Gastroesophageal sphincter (tissue), 4 donors: ENCODE data around the gene REPIN1. TPM values are rescaled to one million over a fixed set of nuclear protein-coding genes. Genes with fewer than 3 reads are reported as not detected.

Experiments used
- ATAC-seq: fragments of 150-250 bp; one replicate; pipeline ENCODE4 v1.9.1; 2016; ENCODE audit warnings: mild to moderate bottlenecking, moderate library complexity
- H3K27ac ChIP-seq, 4 donors: fragments of 200-600 bp; sonication (generic) in 3 of 4; 1 replicate in 3 of 4; 2 replicates in 1 of 4; pipeline ENCODE4 v1.5.1; 2016 to 2019
- H3K27me3 ChIP-seq: fragments of 200-600 bp; sonication (generic); one replicate; pipeline ENCODE4 v1.5.1; 2019
- H3K36me3 ChIP-seq, 2 donors: fragments of 200-600 bp; sonication (generic); one replicate each; pipeline ENCODE4 v1.5.1; 2019; ENCODE audit warnings: control low read depth in 1 of 2
- H3K4me1 ChIP-seq, 3 donors: fragments of 200-600 bp; sonication (generic); 1 replicate in 2 of 3; 2 replicates in 1 of 3; pipeline ENCODE4 v1.5.1; 2016 to 2019; ENCODE audit warnings: control low read depth in 2 of 3
- H3K4me3 ChIP-seq, 2 donors: fragments of 200-600 bp; sonication (generic); one replicate each; pipeline ENCODE4 v1.5.1; 2019; ENCODE audit warnings: mild to moderate bottlenecking in 1 of 2, moderate library complexity in 1 of 2
- H3K9me3 ChIP-seq, 3 donors: fragments of 200-600 bp; sonication (generic); one replicate each; pipeline ENCODE4 v1.5.1; 2017 to 2019; ENCODE audit warnings: control low read depth in 2 of 3
- EP300 ChIP-seq: sonication (generic); formaldehyde crosslinking; IDR thresholded peaks from one replicate; pipeline ENCODE4 v1.6.1; 2017; ENCODE audit warnings: antibody characterized with exemption, mild to moderate bottlenecking
- POLR2A ChIP-seq, 2 donors: fragments of 450-650 bp; IDR thresholded peaks; one replicate each; pipeline ENCODE4 v1.6.1; 2017; ENCODE audit warnings: antibody characterized with exemption in 2 of 2, mild to moderate bottlenecking in 2 of 2, moderate library complexity in 1 of 2
- POLR2AphosphoS5 ChIP-seq: sonication (generic); formaldehyde crosslinking; IDR thresholded peaks from one replicate; pipeline ENCODE4 v1.6.1; 2017; ENCODE audit warnings: antibody characterized with exemption
- WGBS, 2 donors: methylation state at CpG; one replicate each; pipeline ENCODE4 v1.1.5; 2018; ENCODE audit warnings: low coverage in 1 of 2; 5-methylcytosine and 5-hydroxymethylcytosine counted together
- total RNA-seq, 4 donors: library from RNA; depleted of rRNA; stranded (reverse); fragments of >200 nt; gene quantifications; one replicate each; pipeline ENCODE4 v1.1.0, GENCODE V29; 2016
- TF ChIP-seq, protein P1 (sequence below), 4 experiments: fragments of 200-600 bp in 2 of 4; fragments of 450-650 bp in 2 of 4; sonication (generic) in 1 of 4; IDR thresholded peaks; one replicate each; pipeline ENCODE4 v1.5.1; 2017 to 2019; ENCODE audit warnings: antibody characterized with exemption in 4 of 4, mild to moderate bottlenecking in 2 of 4, moderate library complexity in 2 of 4

Gene REPIN1
- total RNA-seq, 4 donors from 2014 or later = 72.7 to 132 (median 102) TPM

GRCh38 chr7:150408393-150409299, 40.0 kb downstream of the REPIN1 start:
- H3K27ac ChIP-seq = peak overlapping the region in 2 of 4 donors; percentile 10 to 31
- peaks cover 0 to 42% of the 10 kb centered on the region in 2 donors for H3K36me3 ChIP-seq
- no peak for TF ChIP-seq EP300
- no peak for TF ChIP-seq POLR2A (IDR thresholded peaks at IDR 0.05)
- no peak for TF ChIP-seq POLR2AphosphoS5
- TF ChIP-seq, protein P1, sequence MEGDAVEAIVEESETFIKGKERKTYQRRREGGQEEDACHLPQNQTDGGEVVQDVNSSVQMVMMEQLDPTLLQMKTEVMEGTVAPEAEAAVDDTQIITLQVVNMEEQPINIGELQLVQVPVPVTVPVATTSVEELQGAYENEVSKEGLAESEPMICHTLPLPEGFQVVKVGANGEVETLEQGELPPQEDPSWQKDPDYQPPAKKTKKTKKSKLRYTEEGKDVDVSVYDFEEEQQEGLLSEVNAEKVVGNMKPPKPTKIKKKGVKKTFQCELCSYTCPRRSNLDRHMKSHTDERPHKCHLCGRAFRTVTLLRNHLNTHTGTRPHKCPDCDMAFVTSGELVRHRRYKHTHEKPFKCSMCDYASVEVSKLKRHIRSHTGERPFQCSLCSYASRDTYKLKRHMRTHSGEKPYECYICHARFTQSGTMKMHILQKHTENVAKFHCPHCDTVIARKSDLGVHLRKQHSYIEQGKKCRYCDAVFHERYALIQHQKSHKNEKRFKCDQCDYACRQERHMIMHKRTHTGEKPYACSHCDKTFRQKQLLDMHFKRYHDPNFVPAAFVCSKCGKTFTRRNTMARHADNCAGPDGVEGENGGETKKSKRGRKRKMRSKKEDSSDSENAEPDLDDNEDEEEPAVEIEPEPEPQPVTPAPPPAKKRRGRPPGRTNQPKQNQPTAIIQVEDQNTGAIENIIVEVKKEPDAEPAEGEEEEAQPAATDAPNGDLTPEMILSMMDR (IDR thresholded peaks at IDR 0.05) = no peak
- no peaks in the 10 kb centered on the region for H3K9me3 ChIP-seq
- H3K4me1 ChIP-seq = peaks cover 0 to 34% (median 16%) of the 10 kb centered on the region in 3 donors
- 54 to 90% methylated on average over 2 to 3 of the region's 22 CpGs for WGBS, 2 donors
- ATAC-seq = no peak
- no peaks in the 10 kb centered on the region for H3K27me3 ChIP-seq
- no peak overlapping the region for H3K4me3 ChIP-seq

- Histone ChIP-seq H3K4me3 (no peak overlapping the region), H3K4me1 (peaks cover 0 to 26% (median 10%) of the 10 kb centered on the region in 3 donors), H3K27me3 (no peaks in the 10 kb centered on the region), H3K27ac (peak overlapping the region in 1 of 4 donors; percentile 13), H3K36me3 (peaks cover 0 to 42% of the 10 kb centered on the region in 2 donors), H3K9me3 (no peaks in the 10 kb centered on the region)
- 72% methylated on average over 4 of the region's 10 CpGs; no CpG with 5 or more reads in 1 of the 2 donors for WGBS, 2 donors
- no peak for ATAC-seq
- TF ChIP-seq POLR2A (IDR thresholded peaks at IDR 0.05) (no peak), POLR2AphosphoS5 (no peak), EP300 (no peak)
- TF ChIP-seq, protein P1 (IDR thresholded peaks at IDR 0.05) = no peak
These were observed 40.8 kb downstream of the REPIN1 start for GRCh38 chr7:150409300-150410030.

GRCh38 chr7:150410131-150410530, 41.5 kb downstream of the REPIN1 start:
- Histone ChIP-seq H3K4me3 (no peak overlapping the region), H3K4me1 (peaks cover 0 to 23% (median 10%) of the 10 kb centered on the region in 3 donors), H3K27me3 (no peaks in the 10 kb centered on the region), H3K27ac (peak overlapping the region in 1 of 4 donors; percentile 51), H3K9me3 (no peaks in the 10 kb centered on the region), H3K36me3 (peaks cover 0 to 42% of the 10 kb centered on the region in 2 donors)
- TF ChIP-seq POLR2AphosphoS5 = no peak
- ATAC-seq = no peak
- WGBS, 2 donors = 85% methylated on average over 4 of the region's 7 CpGs; no CpG with 5 or more reads in 1 of the 2 donors

DNA sequence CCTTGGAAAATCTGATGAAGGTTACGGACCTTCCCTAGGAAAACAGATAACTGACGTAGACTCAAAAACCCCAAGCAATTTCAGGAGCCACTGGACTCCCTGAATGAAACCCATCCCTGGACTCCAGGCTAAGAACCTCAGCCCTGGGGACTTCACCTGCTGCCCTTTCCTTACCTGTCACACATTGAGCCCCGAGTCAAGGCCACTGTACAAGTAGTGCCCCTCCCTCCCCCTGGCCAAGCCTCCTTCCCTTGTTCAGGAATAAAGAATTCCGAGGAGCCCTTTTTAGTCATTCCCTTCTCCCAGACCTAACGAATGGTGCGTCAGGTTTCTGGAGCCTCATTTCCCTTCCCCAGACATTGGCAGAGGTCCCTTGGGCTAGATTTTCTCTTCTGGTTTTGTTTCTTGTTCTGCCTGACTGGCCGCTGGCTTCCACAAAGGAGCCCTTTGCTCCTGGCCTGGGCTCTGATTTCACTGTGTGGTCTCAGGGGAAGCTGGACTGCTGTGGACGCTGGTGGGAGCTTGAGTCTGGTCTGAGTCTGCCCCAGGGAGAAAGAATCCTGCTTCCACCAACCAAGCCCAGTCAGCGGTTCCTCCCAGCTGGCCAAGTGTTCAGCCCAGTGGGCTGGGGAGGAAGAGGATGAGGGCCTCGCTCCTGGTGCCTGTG, 42.2 kb downstream of the REPIN1 start:
- H3K27ac ChIP-seq = peak overlapping the region in 2 of 4 donors; percentile 19 to 51
- no peaks in the 10 kb centered on the region for H3K9me3 ChIP-seq
- 47 to 63% methylated on average over 4 to 5 of the region's 10 CpGs for WGBS, 2 donors
- no peak for TF ChIP-seq POLR2A (IDR thresholded peaks at IDR 0.05)
- TF ChIP-seq, protein P1 (IDR thresholded peaks at IDR 0.05) = no peak
- ATAC-seq = no peak
- peaks cover 0 to 42% of the 10 kb centered on the region in 2 donors for H3K36me3 ChIP-seq
- no peak overlapping the region for H3K4me3 ChIP-seq
- H3K4me1 ChIP-seq = peaks cover 0 to 21% (median 10%) of the 10 kb centered on the region in 3 donors
- H3K27me3 ChIP-seq = no peaks in the 10 kb centered on the region

DNA sequence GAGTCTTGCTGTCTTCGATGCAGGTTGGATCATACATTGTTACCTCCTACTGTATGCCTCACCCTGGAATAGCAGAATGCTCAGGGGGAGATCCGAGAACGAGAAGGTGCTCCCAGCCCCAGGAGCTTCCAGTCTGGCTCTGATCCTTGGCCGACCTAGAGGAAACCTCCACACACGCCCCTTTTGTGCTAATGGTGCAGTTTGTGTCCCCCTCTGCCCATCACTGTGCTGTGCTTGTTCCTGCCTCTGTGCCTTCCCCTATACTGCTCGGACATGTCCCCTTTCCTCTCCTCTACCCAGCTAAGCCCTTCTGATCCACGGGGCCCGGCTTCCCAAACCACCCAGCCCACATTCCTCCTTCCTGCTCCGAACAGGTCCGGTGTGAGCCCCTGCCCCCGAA, 43.0 kb downstream of the REPIN1 start:
- no peaks in the 10 kb centered on the region for H3K27me3 ChIP-seq
- peaks cover 0 to 42% of the 10 kb centered on the region in 2 donors for H3K36me3 ChIP-seq
- no peak overlapping the region for H3K27ac ChIP-seq
- no peaks in the 10 kb centered on the region for H3K9me3 ChIP-seq
- WGBS, 2 donors = 53 to 75% methylated on average over 2 to 3 of the region's 11 CpGs
- TF ChIP-seq, protein P1 (IDR thresholded peaks at IDR 0.05) = no peak
- TF ChIP-seq POLR2AphosphoS5 (no peak), POLR2A (IDR thresholded peaks at IDR 0.05) (no peak), EP300 (no peak)
- H3K4me3 ChIP-seq = no peak overlapping the region
- ATAC-seq = no peak
- H3K4me1 ChIP-seq = peaks cover 0 to 13% (median 4%) of the 10 kb centered on the region in 3 donors
